Ovary (tissue), 9 donors: ENCODE measurements around the gene PPP6R3. TPM values are rescaled to one million over a fixed set of nuclear protein-coding genes. Genes with fewer than 3 reads are reported as not detected.

Experiments used
- DNase-seq, 5 donors: peaks; one replicate each; pipeline ENCODE4 v3.0.0-alpha.2; 2019 to 2020
- H3K27ac ChIP-seq, 2 donors: fragments of 200-600 bp; one replicate each; pipeline versions ENCODE4 v1.5.1 to v1.8.0; 2019 to 2022
- H3K27me3 ChIP-seq: fragments of 200-600 bp; one replicate; pipeline ENCODE4 v1.8.0; 2022
- H3K36me3 ChIP-seq: fragments of 200-600 bp; sonication (generic); one replicate; pipeline ENCODE4 v1.5.1; 2019
- H3K4me1 ChIP-seq: one replicate; pipeline ENCODE4 v1.8.1; 2013; ENCODE audit warnings: mild to moderate bottlenecking, moderate library complexity; ENCODE audit not compliant: insufficient read depth
- H3K4me3 ChIP-seq: fragments of 200-600 bp; sonication (generic); one replicate; pipeline ENCODE4 v1.5.1; 2017
- H3K9me3 ChIP-seq, 2 donors: fragments of 200-600 bp in 1 of 2; sonication (generic) in 1 of 2; one replicate each; pipeline versions ENCODE4 v1.5.1 to v1.8.1; 2013 to 2019; ENCODE audit warnings: mild to moderate bottlenecking in 1 of 2, moderate library complexity in 1 of 2
- CTCF ChIP-seq, 3 donors: fragments of 450-650 bp in 2 of 3; fragments of 200-600 bp in 1 of 3; IDR thresholded peaks; one replicate each; pipeline versions ENCODE4 v1.5.1 to v1.8.0; 2016 to 2022; ENCODE audit warnings: antibody characterized with exemption in 3 of 3, mild to moderate bottlenecking in 1 of 3
- EP300 ChIP-seq: sonication (generic); formaldehyde crosslinking; IDR thresholded peaks from one replicate; pipeline ENCODE4 v1.6.1; 2017; ENCODE audit warnings: antibody characterized with exemption
- POLR2A ChIP-seq: fragments of 450-650 bp; IDR thresholded peaks from one replicate; pipeline ENCODE4 v1.6.1; 2017; ENCODE audit warnings: antibody characterized with exemption, mild to moderate bottlenecking, moderate library complexity
- WGBS, 3 donors: extraction: QIAGEN DNeasy Blood & Tissue Kit in 1 of 3; methylation state at CpG; one replicate each; pipeline versions ENCODE4 v1.1.5 to v1.1.7; 2013 to 2017; 5-methylcytosine and 5-hydroxymethylcytosine counted together
- intact Hi-C, 4 donors: fragments of 100-400 bp; cut with DNase I; formaldehyde crosslinking; loops; one replicate each; pipeline versions ENCODE4 v1.11.0 to v1.15.1; 2022 to 2023
- polyA plus RNA-seq, 2 donors: library from polyadenylated mRNA; stranded (reverse); fragments of 200-250 nt in 1 of 2; fragments of 350-450 nt in 1 of 2; fragmentation: Illumina TruSeq in 1 of 2; extraction: RNeasy Lipid Tissue Mini Kit (QIAGEN cat#74804) in 1 of 2; gene quantifications; one replicate each; pipeline ENCODE4 v1.2.3, GENCODE V29; 2013 to 2014
- total RNA-seq, 7 donors: library from RNA; depleted of rRNA in 2 of 7; stranded (reverse); fragments of >200 nt in 2 of 7; fragmentation: NEBNext Ultra II Directional in 3 of 7; extraction: Animal tissue kit (Norgen Biotek cat#: 25700) in 3 of 7; gene quantifications; one replicate each; pipeline versions ENCODE4 v1.1.0 to v1.2.4, GENCODE V29; 2016 to 2023
- donor health status: DM: no; HTN: no; CAD: no; lungs with moderate emphysema.
- donor health status: DM: no; HTN: no; CAD: no.
- donor health status: Bipolar disorder and iron deficiency.
- donor health status: DM: yes; HTN: yes; CAD: no.
- donor health status: DM: no; HTN: no; CAD: no.
- donor health status: DM: yes; HTN: yes; CAD: no.

The PPP6R3 gene
- total and polyA plus RNA-seq, 9 donors: 36.4 to 122 (median 103) TPM

GRCh38 chr11:68551777-68552176 is 91.2 kb downstream of the PPP6R3 start:
- intact Hi-C loops: no loop called here
- H3K36me3 ChIP-seq: no peaks in the 10 kb centered on the region
- no peak for DNase-seq
- no peak overlapping the region for H3K27ac ChIP-seq
- TF ChIP-seq POLR2A (no peak), EP300 (no peak), CTCF (IDR thresholded peaks at IDR 0.05) (no peak)
- H3K9me3 ChIP-seq: no peaks in the 10 kb centered on the region
- H3K4me1 ChIP-seq: peaks cover 10% of the 10 kb centered on the region
- no peaks in the 10 kb centered on the region for H3K27me3 ChIP-seq
- WGBS, 3 donors: 92 to 96% (median 96%) methylated on average over 3 of the region's 3 CpGs
- H3K4me3 ChIP-seq: no peak overlapping the region

GRCh38 chr11:68552542-68552941 is 92.0 kb downstream of the PPP6R3 start:
- Histone ChIP-seq H3K4me1 (peaks cover 10% of the 10 kb centered on the region), H3K27ac (no peak overlapping the region), H3K4me3 (no peak overlapping the region), H3K27me3 (no peaks in the 10 kb centered on the region), H3K36me3 (no peaks in the 10 kb centered on the region), H3K9me3 (no peaks in the 10 kb centered on the region)
- TF ChIP-seq EP300: no peak
- no peak for TF ChIP-seq POLR2A
- TF ChIP-seq CTCF (IDR thresholded peaks at IDR 0.05): no peak
- intact Hi-C loops: no loop called here
- WGBS, 3 donors: 93 to 100% (median 97%) methylated on average over 2 of the region's 2 CpGs
- DNase-seq: no peak

GRCh38 chr11:68560216-68560615 is 99.7 kb downstream of the PPP6R3 start:
- no peak for DNase-seq
- intact Hi-C loops: no loop called here
- Histone ChIP-seq H3K36me3 (no peaks in the 10 kb centered on the region), H3K27me3 (no peaks in the 10 kb centered on the region), H3K9me3 (no peaks in the 10 kb centered on the region), H3K4me3 (no peak overlapping the region), H3K4me1 (no peaks in the 10 kb centered on the region), H3K27ac (no peak overlapping the region)
- TF ChIP-seq EP300 (no peak), CTCF (IDR thresholded peaks at IDR 0.05) (no peak), POLR2A (no peak)
- WGBS, 3 donors: 89 to 98% (median 90%) methylated on average over 1 of the region's 1 CpG

- intact Hi-C loops: no loop called here
- TF ChIP-seq EP300: no peak
- no peak for TF ChIP-seq CTCF (IDR thresholded peaks at IDR 0.05)
- no peak for TF ChIP-seq POLR2A
- Histone ChIP-seq H3K4me1 (no peaks in the 10 kb centered on the region), H3K4me3 (no peak overlapping the region), H3K9me3 (no peaks in the 10 kb centered on the region), H3K27me3 (no peaks in the 10 kb centered on the region), H3K27ac (no peak overlapping the region), H3K36me3 (no peaks in the 10 kb centered on the region)
- WGBS, 3 donors: 91 to 96% (median 95%) methylated on average over 2 of the region's 2 CpGs
- no peak for DNase-seq
Observed at GRCh38 chr11:68563454-68563853, 102.9 kb downstream of the PPP6R3 start.

- H3K36me3 ChIP-seq: no peaks in the 10 kb centered on the region
- intact Hi-C loops: no loop called here
- H3K4me1 ChIP-seq: no peaks in the 10 kb centered on the region
- no peaks in the 10 kb centered on the region for H3K9me3 ChIP-seq
- H3K27me3 ChIP-seq: no peaks in the 10 kb centered on the region
- no peak for DNase-seq
- WGBS, 3 donors: 94 to 97% (median 95%) methylated on average over 3 of the region's 3 CpGs
- TF ChIP-seq CTCF (IDR thresholded peaks at IDR 0.05) (no peak), POLR2A (no peak), EP300 (no peak)
- H3K27ac ChIP-seq: no peak overlapping the region
- no peak overlapping the region for H3K4me3 ChIP-seq
Observed at GRCh38 chr11:68564261-68564660, 103.7 kb downstream of the PPP6R3 start.
